ENCODE measurements around the gene MAPK8IP3. TPM values are rescaled to one million over a fixed set of nuclear protein-coding genes. Genes with fewer than 3 reads are reported as not detected.
A peak's percentile ranks its signal among the peaks of the same experiment; 100 is the strongest.

Gene MAPK8IP3
- total RNA-seq, 1 donor from 2014 or later = 44.9 TPM

DNA sequence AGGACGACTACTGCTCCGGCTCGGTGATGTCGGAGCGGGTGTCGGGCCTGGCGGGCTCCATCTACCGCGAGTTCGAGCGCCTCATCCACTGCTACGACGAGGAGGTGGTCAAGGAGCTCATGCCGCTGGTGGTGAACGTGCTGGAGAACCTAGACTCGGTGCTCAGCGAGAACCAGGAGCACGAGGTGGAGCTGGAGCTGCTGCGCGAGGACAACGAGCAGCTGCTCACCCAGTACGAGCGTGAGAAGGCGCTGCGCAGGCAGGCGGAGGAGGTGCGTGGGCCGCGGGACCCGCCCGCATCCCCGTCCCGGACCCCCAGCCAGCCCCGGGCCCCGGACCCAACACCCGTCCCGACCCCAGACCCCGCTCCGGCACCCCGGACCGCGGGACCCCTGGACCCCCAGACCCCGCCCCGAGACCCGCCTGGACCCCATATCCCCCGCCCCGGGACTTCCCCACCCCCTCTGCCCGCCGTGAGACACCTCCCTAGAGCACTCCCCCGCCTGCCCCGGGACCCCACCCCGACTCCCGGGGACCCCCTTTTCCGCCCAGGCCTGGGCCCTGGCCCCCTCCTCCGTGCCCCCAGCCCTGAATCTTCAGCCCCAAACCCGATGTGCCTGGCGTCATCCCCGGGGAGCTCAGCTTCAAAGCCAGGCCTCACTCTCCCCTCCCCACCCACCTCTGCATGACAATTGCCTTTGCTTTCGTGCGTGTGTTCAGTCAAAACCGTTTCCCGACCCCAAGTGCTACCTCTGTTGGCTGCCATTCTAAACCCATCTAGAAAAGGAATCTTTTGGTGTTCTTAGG is 594 bp downstream of the MAPK8IP3 start:
- peak in 1 of 2 donors; percentile 90 for DNase-seq (ENCODE audit: extremely low spot score in 2 of 2)
- intact Hi-C loops (cut with DNase I) = loop anchor here (5.0 to 10.0 kb wide), 3 partner anchors 66 to 282 kb away; partner anchors contain the start of genes CRAMP1, EME2, IFT140 and MRPS34
- no peaks in the 10 kb centered on the region for H3K9me3 ChIP-seq

DNA sequence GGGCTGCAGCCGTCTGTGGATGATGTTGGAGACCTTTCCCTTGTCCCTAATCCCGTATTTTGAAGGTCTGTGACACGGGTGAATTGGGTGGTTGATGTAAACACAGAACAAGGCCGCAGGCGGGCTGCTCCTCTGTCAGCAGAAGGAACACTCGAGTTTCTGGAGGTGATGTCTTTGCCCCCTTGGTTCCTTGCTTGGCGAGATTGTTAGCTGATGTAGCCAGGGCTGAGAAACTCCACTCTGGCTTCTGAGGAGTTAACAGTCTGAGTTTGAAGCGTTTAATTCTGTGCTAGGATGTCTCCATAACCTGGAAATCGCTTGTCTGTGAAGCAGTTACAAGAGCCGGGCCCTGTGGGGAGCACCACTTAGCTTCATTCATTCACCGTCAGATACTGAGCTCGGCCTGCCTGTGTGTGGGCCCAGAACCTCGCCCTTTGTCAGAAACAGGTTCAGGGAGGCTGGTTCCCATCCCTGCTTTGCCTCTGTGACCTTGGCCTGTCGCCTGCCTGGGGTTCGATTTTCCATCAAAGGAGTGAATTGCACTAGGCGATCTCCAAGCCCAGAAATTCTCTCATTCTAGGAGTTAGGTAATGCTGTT is 1.3 kb downstream of the MAPK8IP3 start:
- peak overlapping the region; percentile 76 to 94 for H3K4me3 ChIP-seq
- intact Hi-C loops (cut with DNase I) = loop anchor here (5.0 to 10.0 kb wide), 3 partner anchors 65 to 282 kb away; partner anchors contain the start of genes CRAMP1, EME2, IFT140 and MRPS34
- peak overlapping the region; percentile 82 for H3K27ac ChIP-seq
- peaks cover 41% of the 10 kb centered on the region for H3K4me1 ChIP-seq
- DNase-seq (ENCODE audit: extremely low spot score in 2 of 2) = no peak
- H3K9me3 ChIP-seq = no peaks in the 10 kb centered on the region
- no peaks in the 10 kb centered on the region for H3K27me3 ChIP-seq
- TF ChIP-seq POLR2A (IDR thresholded peaks at IDR 0.05) = no peak
- no peaks in the 10 kb centered on the region for H3K36me3 ChIP-seq

More for the DNA sequence above, 594 bp downstream of the MAPK8IP3 start:
- H3K36me3 ChIP-seq = no peaks in the 10 kb centered on the region
- H3K4me3 ChIP-seq = peak overlapping the region; percentile 76 to 94
- TF ChIP-seq POLR2AphosphoS5 (IDR thresholded peaks at IDR 0.05; ENCODE audit: insufficient read depth in 1 of 2, low read depth in 1 of 2) = no peak
- no peak for TF ChIP-seq POLR2A (IDR thresholded peaks at IDR 0.05)
- TF ChIP-seq, protein P1, sequence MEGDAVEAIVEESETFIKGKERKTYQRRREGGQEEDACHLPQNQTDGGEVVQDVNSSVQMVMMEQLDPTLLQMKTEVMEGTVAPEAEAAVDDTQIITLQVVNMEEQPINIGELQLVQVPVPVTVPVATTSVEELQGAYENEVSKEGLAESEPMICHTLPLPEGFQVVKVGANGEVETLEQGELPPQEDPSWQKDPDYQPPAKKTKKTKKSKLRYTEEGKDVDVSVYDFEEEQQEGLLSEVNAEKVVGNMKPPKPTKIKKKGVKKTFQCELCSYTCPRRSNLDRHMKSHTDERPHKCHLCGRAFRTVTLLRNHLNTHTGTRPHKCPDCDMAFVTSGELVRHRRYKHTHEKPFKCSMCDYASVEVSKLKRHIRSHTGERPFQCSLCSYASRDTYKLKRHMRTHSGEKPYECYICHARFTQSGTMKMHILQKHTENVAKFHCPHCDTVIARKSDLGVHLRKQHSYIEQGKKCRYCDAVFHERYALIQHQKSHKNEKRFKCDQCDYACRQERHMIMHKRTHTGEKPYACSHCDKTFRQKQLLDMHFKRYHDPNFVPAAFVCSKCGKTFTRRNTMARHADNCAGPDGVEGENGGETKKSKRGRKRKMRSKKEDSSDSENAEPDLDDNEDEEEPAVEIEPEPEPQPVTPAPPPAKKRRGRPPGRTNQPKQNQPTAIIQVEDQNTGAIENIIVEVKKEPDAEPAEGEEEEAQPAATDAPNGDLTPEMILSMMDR (IDR thresholded peaks at IDR 0.05) = no peak
- H3K4me1 ChIP-seq = peaks cover 40% of the 10 kb centered on the region
- H3K27me3 ChIP-seq = no peaks in the 10 kb centered on the region
- peak overlapping the region; percentile 82 for H3K27ac ChIP-seq

DNA sequence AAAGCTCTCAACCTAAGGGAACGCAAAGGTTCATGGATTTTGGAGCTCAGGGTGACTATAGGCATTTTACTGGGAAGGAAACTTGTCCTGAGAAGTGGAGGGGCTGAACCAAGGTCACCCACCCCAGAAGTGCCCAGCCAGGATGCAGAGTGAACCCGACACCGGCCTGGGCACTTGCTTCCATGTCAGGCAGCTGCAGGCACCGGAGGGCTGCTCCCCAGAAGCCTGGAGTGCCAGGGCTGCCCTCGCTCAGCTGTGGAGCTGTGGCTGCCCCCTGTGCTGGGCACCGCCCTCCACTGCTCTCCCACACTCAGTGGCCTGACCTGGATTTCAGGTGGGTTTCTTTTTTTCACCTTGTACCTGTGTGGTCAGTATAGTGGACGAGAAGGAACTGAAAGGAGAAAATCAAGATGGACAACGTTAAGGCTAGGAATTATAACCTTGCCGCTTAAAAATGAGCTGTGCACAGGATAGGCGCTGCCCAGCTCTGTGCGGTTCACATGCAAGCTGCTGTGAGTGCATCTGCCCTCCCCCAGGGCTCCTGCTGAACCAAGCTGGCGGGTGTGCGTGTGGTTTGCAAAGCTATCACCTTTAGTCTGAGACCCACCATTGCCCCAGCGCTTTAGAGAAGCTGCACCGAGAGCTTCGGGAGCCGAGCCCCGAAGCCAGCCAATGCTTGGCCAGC is 2.2 kb downstream of the MAPK8IP3 start:
- intact Hi-C loops (cut with DNase I) = loop anchor here (5.0 to 10.0 kb wide), 3 partner anchors 64 to 283 kb away; partner anchors contain the start of genes CRAMP1, EME2, IFT140 and MRPS34
- H3K4me1 ChIP-seq = peaks cover 51% of the 10 kb centered on the region
- H3K4me3 ChIP-seq = peak overlapping the region in 1 of 2 donors; percentile 94
- H3K27ac ChIP-seq = no peak overlapping the region
- H3K9me3 ChIP-seq = no peaks in the 10 kb centered on the region
- H3K36me3 ChIP-seq = no peaks in the 10 kb centered on the region
- TF ChIP-seq POLR2A (IDR thresholded peaks at IDR 0.05) (no peak), POLR2AphosphoS5 (IDR thresholded peaks at IDR 0.05; ENCODE audit: insufficient read depth in 1 of 2, low read depth in 1 of 2) (no peak)
- TF ChIP-seq, protein P1 (IDR thresholded peaks at IDR 0.05) = no peak
- no peaks in the 10 kb centered on the region for H3K27me3 ChIP-seq
- no peak for DNase-seq (ENCODE audit: extremely low spot score in 2 of 2)

DNA sequence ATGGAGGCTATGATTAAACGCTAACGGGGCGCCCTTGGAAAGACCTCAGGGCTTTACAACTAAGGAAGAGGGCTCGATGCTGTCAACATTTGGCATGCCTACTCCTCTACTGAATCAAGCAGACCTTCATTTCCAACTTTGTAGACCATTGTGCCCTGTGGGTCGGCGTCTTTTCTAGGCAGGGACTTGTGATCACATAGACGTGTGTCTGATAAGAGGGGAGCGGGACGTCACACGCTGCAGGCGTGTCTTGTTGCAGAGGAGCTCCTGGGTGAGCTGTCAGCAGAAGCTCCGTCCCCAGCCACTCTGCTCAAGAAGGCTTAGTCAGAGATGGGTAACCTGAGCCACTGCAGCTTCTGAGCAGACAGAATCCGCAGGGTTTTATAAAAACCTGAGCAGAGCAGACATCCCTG is 2.8 kb downstream of the MAPK8IP3 start:
- no peak for TF ChIP-seq POLR2AphosphoS5 (IDR thresholded peaks at IDR 0.05; ENCODE audit: insufficient read depth in 1 of 2, low read depth in 1 of 2)
- no peak for TF ChIP-seq POLR2A (IDR thresholded peaks at IDR 0.05)
- TF ChIP-seq, protein P1 (IDR thresholded peaks at IDR 0.05) = no peak
- intact Hi-C loops (cut with DNase I) = loop anchor here (5.0 to 10.0 kb wide), 3 partner anchors 64 to 284 kb away; partner anchors contain the start of genes CRAMP1, EME2, IFT140 and MRPS34
- Histone ChIP-seq H3K27ac (no peak overlapping the region), H3K4me1 (peaks cover 56% of the 10 kb centered on the region), H3K9me3 (no peaks in the 10 kb centered on the region), H3K4me3 (no peak overlapping the region), H3K27me3 (no peaks in the 10 kb centered on the region), H3K36me3 (no peaks in the 10 kb centered on the region)
- DNase-seq (ENCODE audit: extremely low spot score in 2 of 2) = no peak

DNA sequence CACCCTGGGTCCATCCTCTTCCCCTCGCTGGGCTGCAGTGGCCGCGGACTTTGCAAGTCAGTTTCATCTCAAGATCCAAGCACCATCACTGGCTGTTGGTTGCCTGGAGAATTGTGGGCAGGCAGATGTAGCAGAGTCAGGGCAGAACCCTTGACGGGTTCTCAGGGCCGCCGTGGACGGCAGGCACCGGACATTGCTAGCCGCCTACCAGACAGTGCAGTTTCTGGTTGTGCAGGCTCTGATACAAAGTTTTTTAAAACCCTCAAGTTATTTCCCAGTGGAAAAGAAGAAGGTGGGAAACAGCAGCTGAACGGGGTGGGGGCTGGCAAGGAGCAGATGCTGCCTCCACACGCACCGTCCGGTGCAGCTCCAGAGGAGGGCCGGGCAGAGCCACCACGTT is 3.4 kb downstream of the MAPK8IP3 start:
- Histone ChIP-seq H3K27ac (no peak overlapping the region), H3K4me3 (no peak overlapping the region), H3K4me1 (peaks cover 59% of the 10 kb centered on the region), H3K9me3 (no peaks in the 10 kb centered on the region), H3K27me3 (no peaks in the 10 kb centered on the region), H3K36me3 (no peaks in the 10 kb centered on the region)
- DNase-seq (ENCODE audit: extremely low spot score in 2 of 2) = no peak
- no peak for TF ChIP-seq POLR2A (IDR thresholded peaks at IDR 0.05)
- intact Hi-C loops (cut with DNase I) = loop anchor here (5.0 to 10.0 kb wide), 3 partner anchors 63 to 285 kb away; partner anchors contain the start of genes CRAMP1, EME2, IFT140 and MRPS34
